HG03558 (cell line): Measurements from ENCODE around the gene LRRC18.

Experiments
- ATAC-seq: cut with Tn5 transposase; IDR thresholded peaks from one replicate; pipeline ENCODE4 v1.9.1; 2021; ENCODE audit warnings: moderate number of reproducible peaks; ENCODE audit not compliant: unreplicated experiment; ENCODE audit errors: extremely low read depth

Gene LRRC18

GRCh38 chr10:48884179-48885045 lies 55.2 kb downstream of the LRRC18 start:
- no peak for ATAC-seq

GRCh38 chr10:48883701-48884100 lies 55.9 kb downstream of the LRRC18 start:
- no peak for ATAC-seq

GRCh38 chr10:48882881-48883280 lies 56.8 kb downstream of the LRRC18 start:
- no peak for ATAC-seq

GRCh38 chr10:48881937-48882336 lies 57.7 kb downstream of the LRRC18 start:
- no peak for ATAC-seq

- ATAC-seq, result no peak
These were observed 59.5 kb downstream of the LRRC18 start for GRCh38 chr10:48880016-48880705.

- no peak for ATAC-seq
These were observed 60.2 kb downstream of the LRRC18 start for GRCh38 chr10:48879451-48879850.

GRCh38 chr10:48878091-48878490 lies 61.5 kb downstream of the LRRC18 start:
- no peak for ATAC-seq

- ATAC-seq, result no peak
These were observed 67.4 kb downstream of the LRRC18 start for GRCh38 chr10:48872234-48872633.
